Posterior cingulate gyrus (tissue), 11 donors: ENCODE data around the gene FAM200B.

ENCODE experiments used
- DNase-seq, 10 donors: peaks; one replicate each; pipeline versions ENCODE4 v3.0.0 to v3.0.0-alpha.2; 2020 to 2021; ENCODE audit warnings: mixed read lengths in 3 of 10
- intact Hi-C: fragments of 100-400 bp; cut with DNase I; formaldehyde crosslinking; loops from one replicate; pipeline ENCODE4 v1.15.1; 2023

Gene FAM200B

DNA sequence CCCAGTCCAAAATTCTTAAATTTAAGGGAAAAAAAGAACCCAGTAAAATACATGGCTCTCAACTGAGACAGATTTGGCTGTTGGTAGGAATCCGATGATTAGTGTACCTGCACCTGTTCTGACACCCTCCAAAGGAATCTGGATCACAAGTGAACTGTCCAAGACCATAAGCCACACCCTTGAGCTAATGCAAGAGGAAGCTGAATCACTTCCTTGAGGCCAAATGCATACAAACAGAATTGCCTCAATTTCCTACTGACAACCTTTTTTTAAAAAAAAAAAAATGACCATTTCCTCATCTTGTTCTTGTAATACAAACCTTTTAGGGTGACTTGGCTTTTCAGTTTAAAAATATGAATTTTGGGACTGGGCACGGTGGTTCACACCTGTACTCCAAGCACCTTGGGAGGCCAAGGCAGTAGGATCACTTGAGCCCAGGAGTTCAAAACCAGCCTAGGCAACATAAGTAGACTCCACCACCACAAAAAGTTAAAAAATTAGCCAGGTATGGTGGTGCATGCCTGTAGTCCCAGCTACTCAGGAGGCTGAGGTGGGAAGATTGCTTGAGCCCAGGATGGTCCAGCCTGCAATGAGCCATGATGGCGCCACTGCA is 15.8 kb upstream of the FAM200B start:
- DNase-seq, result no peak
- intact Hi-C loops, result no loop called here

DNA sequence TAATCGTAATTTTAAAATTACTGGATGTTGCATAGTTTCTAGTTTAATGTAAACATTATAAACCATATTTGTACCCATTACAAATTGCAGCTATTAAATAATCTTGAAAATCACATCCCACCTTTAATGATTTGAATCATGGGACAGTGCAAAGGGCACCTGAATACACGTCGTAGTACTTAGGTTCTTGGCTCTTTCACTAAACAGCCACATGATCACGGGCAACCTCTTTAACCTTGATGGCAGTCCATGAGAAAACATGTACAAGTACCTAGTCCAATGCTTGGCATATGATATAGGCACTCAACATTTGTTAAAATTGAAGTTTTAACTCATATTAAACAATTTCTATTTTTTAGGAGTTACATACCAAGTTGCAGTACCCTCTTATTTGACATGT is 14.6 kb upstream of the FAM200B start:
- no peak for DNase-seq
- intact Hi-C loops, result no loop called here

DNA sequence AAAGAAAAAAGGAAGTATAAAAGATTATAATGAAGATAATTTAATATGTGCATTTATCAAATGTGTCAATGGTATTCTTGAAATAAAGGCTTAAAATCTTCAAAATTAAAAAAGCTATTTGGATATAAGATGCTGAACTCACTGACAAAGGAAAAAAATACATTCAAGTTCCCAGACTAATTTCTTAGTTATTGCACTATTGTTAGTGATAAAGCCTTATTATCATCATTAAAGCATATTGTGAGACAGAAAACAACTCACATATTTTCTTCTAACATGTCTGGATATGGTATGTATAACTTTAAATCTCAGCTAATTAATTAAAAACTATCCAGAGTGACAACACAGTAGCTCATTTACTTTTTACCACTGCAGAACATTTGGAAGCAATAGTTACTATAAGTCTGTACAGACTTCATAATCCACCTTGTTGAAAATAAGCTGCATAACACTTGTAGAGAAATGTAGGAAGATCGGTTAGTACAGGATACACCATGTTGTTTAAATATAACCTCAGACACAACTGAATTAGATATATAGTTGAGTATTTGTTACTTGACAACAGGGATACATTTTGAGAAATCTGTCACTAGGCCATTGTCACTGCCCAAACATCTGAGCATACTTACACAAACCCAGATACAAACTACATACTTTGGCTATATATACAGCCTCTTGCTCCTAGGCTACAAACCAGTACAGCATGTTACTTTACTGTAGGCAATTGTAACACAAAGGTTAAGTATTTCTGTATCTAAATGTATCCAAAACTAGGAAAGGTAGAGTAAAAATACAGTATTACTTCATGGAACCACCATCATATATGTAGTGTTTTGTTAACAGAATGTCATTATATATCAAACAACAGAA is 12.8 kb upstream of the FAM200B start:
- intact Hi-C loops, result no loop called here
- DNase-seq, result no peak

DNA sequence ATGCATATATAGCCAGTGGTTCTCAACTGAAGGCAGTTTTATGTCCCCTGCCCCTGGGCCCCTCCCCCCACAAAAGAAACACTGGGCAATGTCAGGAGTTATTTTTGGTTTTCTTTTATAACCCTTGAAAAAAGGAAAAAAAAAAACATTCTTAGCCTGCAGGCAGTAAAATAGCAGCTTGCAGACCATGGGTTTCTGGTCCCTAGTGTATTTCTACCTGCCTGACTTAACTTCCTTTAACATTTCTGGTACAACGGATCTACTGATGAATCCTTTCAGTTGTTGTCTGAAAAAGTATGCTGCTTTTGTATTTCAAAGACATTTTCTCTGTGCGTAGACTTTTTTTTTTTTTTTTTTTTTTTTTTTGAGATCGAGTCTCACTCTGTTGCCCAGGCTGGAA is 11.1 kb upstream of the FAM200B start:
- intact Hi-C loops, result no loop called here
- DNase-seq, result no peak

DNA sequence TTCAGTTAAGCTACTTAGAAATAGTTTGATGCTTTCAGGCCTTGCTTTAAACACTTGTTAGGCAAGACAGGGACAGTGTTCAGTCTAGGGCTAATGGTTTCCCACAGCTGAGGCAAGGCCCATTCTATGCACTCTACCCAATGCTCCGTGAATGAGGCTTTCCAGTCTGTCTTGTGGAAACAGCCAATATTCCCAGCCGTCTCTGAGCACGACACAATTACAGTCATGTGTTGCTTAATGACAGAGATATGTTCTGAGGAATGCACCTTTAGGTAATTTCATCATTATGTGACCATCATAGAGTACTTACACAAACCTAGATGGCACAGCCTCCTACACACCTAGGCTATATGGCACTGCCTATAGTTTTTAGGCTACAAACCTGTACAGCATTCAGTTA is 9.5 kb upstream of the FAM200B start:
- intact Hi-C loops, result no loop called here
- no peak for DNase-seq

DNA sequence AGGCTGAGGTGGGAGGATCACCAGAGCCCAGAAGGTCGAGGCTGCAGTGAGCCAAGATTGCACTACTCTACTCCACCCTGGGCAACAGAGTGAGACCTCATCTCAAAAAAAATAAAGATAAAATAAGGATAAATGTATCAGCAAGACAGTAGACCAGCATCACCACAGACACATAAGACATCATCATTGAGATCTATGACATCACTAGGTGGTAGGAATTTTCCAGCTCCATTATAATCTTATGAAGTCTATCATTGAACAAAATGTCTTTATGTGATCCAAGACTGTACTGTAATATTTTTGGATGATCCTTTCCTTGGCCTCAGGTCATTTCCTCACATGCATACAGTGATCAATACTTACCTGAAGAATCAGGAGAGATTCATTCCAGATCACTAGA is 8.3 kb upstream of the FAM200B start:
- intact Hi-C loops, result no loop called here
- DNase-seq, result no peak

DNA sequence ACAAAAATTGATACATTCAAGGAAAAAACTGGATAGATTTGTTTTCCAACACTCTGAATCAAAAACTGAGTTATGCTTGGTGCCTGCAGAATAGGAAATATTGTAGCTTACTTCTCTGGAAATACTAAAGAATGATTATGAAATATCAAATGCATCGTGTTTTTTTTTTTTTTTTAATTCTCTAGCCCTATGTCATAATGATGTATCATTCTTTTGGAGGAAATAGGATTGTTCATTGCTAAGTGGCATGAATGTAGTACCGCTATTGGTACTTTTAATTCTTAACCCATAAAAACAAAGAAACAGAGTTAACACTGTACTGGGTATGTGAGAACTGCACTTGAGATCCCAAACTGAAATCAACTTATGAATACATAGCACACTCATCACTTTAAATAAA is 7.6 kb upstream of the FAM200B start:
- intact Hi-C loops, result no loop called here
- DNase-seq, result no peak

DNA sequence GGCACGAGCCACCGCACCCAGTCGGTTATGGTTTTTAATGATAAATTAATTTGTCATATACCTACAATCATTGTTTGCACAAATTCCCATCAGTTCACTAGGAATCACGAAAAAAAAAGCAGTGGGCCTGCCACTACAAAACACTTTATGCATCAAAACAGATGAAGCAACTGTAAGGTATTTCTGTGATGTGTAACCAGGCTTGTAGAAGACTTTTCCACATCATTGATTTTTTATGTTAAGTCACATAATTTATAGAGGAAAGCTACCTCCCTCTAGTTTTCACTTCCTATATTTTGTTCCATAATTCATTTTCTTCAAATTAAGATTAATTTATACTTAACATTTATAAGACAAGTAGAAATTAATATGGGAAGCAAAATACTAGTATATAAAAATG is 6.7 kb upstream of the FAM200B start:
- intact Hi-C loops, result no loop called here
- no peak for DNase-seq

DNA sequence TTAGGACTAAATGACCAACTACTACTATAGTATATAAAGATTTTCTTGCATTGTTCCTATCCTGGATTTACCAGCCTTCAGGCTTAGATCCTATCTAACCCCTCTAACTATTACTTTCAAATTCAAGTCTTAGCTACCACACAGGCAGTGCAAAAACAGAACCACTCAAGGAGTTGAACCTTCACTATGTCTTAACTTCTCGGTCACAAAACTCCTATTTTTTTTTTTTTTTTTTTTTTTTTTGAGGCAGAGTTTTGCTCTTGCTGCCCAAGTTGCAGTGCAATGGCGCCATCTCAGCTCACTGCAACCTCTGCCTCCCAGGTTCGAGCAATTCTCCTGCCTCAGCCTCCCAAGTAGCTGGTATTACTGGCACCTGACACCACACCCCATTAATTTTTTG is 6.3 kb upstream of the FAM200B start:
- intact Hi-C loops, result no loop called here

DNA sequence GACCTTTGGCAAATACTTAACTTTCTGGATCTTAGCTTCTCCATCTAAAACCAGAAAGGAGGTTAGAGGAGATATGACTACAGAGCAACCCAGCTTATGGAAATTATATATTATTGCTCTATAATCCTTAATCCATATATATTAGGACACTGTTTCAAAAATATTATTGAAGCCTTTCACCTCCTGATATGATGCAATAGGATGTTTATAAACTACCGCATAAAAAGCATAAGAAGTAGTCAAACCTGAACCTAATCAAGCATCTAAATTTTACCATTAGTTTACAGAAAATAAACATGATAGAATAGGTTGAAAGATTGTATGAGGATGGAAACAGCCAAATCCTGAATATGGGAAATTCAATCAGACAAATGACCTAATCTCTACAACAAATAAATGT is 5.6 kb upstream of the FAM200B start:
- DNase-seq, result no peak
- intact Hi-C loops, result no loop called here

More for the DNA sequence above, 6.3 kb upstream of the FAM200B start:
- DNase-seq, result no peak

DNA sequence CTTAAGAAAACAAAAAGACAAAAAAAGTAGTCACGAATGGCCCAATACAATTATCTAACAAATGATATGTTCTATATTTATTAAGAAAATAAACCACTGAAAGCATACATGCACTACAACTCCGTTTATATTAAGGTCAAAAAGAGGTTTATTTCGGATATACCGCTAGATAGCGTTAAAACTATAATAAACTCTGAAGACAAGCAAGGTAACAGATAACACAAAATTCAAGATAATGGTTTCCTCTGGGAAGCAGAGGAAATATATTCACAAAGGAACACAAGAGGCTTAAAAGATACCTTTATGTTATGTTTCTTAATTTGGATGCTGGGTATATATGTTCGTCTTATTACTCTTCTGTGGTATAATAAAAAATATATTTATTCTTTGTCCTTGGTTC is 4.7 kb upstream of the FAM200B start:
- intact Hi-C loops, result no loop called here

DNA sequence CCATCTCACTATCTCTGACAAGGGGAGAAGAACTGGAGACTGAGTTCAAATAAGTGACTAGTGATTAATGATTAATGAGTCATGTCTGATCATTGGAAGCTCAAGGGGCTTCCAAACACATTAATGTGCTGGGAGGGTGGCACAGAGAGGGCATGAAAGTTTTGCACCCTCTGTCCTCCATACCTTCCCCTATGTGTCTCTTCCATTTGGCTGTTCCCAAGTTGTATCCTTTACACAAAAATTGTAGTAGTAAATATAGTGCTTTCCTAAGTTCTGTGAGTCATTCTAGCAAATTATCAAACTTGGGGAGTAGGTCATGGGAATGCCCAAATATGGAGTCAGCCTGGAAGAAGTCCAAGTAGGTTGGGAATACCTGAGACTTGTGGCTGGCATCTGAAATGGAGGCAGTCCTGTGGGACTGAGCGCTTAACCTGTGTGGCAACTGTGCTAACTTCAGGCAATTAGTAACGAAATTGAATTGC is 4.1 kb upstream of the FAM200B start:
- DNase-seq, result no peak
- intact Hi-C loops, result no loop called here

More for the DNA sequence above, 4.7 kb upstream of the FAM200B start:
- DNase-seq, result no peak

DNA sequence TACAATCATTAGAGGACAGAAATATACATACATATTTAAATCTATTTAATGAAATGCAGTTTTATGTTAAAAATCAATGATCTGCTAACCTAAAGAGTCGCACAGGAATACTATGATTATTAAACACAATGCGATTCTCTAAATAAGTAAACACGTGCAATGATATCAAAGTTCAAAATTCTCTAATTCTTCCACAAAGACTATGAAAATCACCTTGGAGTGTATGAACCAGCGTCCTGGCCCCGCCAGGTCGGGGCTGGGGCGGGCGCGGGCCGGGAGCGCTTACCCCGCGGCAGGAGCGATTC is 608 bp upstream of the FAM200B start:
- no peak for DNase-seq
- intact Hi-C loops, result loop anchor here (1.0 kb wide), 1 partner anchor 26 kb away; the partner anchor contains the start of gene FBXL5

DNA sequence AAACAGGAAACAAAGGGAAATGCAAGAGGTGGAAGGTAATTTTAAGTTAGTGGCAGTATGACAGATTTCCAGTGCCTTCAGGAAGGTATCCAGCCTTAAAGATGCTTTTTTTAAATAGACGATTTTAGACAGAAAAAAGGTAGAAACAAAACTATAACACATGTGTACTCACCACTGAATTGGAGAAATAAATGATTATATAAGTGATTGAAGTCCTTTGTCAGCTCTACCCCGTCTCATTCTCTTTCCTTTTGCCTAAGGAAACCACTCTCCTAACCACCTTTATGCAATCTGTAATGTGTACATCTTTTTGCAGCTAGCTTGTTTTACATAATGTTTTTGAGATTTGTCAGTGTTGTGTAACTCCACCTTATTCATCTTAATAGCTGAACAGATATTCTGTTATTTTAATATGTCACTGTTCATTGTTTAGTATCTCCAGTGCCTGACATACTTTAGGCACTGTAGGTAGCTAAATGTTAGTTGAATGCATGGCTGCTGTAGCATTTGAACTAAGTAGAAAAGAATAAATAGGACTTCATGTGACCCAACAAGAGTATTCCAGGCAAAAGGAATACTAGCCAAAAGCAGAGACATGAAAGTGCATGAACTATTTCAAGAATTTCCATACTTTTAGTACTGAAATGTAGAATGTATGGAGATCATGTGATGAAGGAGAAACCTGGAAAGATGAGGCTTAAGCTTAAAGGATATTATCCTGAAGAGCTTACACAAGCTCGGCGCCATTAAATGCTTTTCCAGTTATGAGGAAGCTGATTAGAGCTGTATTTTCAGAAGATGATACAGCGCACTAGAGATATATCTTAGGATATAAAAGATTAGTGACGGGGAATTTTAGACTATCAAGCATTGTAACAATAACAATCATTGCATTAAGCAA is 865 bp downstream of the FAM200B start:
- intact Hi-C loops, result no loop called here
- no peak for DNase-seq

DNA sequence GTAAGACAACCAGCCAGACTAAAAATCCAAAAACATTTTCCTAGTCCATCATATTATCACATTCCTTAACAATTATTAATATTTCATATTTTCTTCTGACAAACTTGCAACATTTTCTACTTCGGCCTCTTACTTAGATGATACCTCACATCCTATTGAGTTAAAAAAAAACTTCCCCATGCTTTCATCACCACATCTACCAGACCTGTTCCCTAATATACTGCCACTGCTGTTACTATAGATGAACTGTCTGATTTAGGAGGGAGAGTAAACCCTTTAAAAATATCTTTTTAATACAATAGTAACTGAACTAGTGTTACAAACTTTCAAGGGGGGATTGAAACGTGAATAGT is 1.5 kb downstream of the FAM200B start:
- DNase-seq, result no peak
- intact Hi-C loops, result no loop called here

DNA sequence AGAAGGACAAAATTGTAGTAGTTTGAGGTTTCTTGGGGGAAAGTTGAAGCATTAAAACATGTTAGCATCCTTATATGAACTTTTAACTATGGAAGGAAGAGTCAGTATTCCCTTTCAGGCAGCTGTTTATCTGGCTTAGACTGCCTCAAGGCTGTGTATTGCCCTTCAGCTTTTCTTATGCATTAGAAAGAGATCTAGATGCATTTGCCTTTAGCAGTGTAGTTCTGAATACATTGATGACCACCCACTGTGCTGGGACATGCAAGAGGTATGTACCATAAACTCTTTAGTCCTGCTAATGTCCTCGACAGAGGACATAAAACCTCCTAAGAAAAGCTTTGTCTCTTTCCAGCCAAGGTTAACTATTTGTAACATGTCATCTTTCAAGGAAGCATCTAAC is 2.9 kb downstream of the FAM200B start:
- no peak for DNase-seq
- intact Hi-C loops, result no loop called here

DNA sequence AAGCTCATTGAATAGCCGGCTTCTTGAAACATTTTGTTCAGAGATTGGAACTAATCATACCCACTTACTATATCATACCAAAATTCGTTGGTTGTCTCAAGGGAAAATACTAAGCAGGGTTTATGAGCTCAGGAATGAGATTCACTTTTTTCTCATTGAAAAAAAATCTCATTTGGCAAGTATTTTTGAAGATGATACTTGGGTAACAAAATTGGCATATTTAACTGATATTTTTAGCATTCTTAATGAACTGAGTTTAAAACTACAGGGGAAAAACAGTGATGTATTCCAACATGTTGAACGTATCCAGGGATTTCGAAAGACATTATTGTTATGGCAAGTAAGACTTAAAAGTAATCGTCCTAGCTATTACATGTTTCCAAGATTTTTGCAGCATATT is 6.4 kb downstream of the FAM200B start:
- no peak for DNase-seq
- intact Hi-C loops, result no loop called here

DNA sequence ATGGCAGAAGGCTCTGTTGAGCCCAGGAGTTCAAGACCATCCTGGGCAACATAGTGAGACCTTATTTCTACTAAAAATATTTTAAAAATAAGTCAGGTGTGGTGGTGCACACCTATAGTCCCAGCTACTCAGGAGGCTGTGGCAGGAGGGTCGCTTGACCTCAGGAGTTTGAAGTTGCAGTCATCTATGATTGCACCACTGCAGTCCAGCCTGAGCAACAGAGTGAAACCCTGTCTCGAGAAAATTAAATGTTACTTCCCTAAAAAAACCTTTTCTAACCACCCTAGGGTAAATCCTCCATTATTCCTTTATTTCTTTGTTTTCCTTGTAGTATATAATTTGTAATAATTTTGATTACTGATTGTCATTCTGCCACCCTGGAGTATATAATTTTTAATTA is 7.9 kb downstream of the FAM200B start:
- intact Hi-C loops, result no loop called here
- no peak for DNase-seq

DNA sequence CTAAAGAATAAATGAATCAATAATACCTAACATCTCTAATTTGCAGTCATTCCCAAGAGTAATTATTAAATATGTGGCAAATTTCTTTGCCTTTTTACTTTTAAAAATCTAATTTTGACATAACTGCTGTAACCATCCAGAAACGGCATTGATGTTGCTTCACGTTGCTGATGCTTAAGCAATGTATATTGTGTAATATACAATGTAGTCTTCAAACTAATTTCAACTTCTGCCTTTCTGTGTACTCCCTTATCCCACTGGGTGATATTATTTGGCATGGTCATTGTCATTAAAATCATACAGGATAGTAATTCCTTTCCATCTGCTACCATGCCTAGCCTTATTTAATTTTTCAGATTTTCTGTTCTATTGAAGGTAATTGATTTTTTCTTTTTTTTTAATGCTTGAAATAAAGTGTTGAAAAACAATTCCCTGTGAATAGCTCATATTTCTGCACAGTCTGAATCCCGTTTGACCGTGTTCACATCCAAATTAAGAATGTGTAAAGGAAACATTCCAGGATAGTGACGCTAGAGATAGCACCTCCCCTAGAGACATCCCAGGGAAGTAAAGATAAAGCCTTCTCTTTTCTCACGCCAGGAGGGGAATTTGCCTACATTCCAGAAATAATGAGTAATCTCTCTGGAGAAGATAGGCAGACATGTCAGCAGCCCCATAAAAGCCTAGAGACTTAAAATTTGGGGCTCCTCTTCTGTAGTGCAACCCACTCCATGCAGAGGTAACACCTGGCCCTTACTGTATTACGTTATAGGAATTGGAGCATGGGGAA is 8.6 kb downstream of the FAM200B start:
- intact Hi-C loops, result no loop called here
- DNase-seq, result no peak

DNA sequence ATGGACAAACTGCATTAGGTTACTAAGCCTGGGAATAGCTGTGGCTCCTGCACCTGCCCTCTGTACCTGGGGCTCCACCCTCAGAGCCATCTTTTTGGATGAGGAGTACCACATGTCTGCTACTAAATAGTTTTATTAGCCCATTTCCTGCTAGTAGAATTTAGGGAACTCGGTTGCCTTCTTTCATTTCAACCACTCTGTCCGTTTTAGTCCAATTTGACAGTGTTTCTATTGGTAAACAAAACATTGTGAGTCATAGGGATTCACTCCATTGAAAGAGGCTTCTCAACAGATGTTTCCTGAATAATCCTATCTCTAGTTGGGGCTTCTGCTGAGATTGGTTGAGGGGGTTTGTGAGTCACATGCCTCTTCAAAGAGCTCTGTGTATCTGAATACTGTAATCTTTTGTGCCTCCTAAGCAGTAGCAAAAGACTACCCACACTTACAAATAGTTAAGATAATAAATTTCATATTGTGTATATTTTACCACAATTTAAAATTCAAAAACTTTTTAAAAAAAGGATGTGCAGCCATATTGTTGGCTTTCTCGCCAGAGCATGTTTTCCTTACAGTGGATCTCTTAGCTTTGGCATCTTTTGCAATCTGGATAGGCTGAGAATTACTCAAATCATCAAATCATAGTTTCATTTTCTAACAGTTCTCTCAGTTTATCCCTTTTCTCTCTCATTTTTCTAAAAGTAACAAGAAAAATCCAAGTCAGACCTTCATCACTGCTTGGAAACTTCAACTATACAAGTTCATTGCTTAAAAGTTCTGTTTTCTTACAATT is 9.9 kb downstream of the FAM200B start:
- intact Hi-C loops, result no loop called here
- no peak for DNase-seq
